HEK293T (cell line): Measurements from ENCODE around the gene CDH26.

Experiments
- BHLHE40 ChIP-seq: fragments of 450-650 bp; IDR thresholded peaks from 2 replicates; pipeline ENCODE4 v1.6.1; 2016; ENCODE audit warnings: mild to moderate bottlenecking, moderate library complexity, borderline replicate concordance
- CTBP1 ChIP-seq: fragments of 450-650 bp; IDR thresholded peaks from 2 replicates; pipeline ENCODE4 v1.6.1; 2016; ENCODE audit warnings: borderline replicate concordance
- ELF4 ChIP-seq: fragments of 450-650 bp; IDR thresholded peaks from 2 replicates; pipeline ENCODE4 v1.6.1; 2017; ENCODE audit warnings: antibody characterized with exemption
- FOXM1 ChIP-seq: fragments of 450-650 bp; IDR thresholded peaks from 2 replicates; pipeline ENCODE4 v1.6.1; 2017; ENCODE audit warnings: mild to moderate bottlenecking, borderline replicate concordance
- NFRKB ChIP-seq: fragments of 450-650 bp; IDR thresholded peaks from 2 replicates; pipeline ENCODE4 v1.6.1; 2016; ENCODE audit warnings: mild to moderate bottlenecking, moderate library complexity
- SUZ12 ChIP-seq: fragments of 450-650 bp; IDR thresholded peaks from 2 replicates; pipeline ENCODE4 v1.6.1; 2016; ENCODE audit warnings: mild to moderate bottlenecking
- TARDBP ChIP-seq: fragments of 450-650 bp; IDR thresholded peaks from 2 replicates; pipeline ENCODE4 v1.6.1; 2016

- no peak for TF ChIP-seq ELF4
- TF ChIP-seq FOXM1: no peak
- TF ChIP-seq NFRKB: no peak
- TF ChIP-seq BHLHE40: no peak
- no peak for TF ChIP-seq CTBP1
- TF ChIP-seq TARDBP: no peak
- no peak for TF ChIP-seq SUZ12
Observed at GRCh38 chr20:59971428-59971827, 13.2 kb downstream of the CDH26 start.
